Neural cell (in vitro differentiated cells): ENCODE results near the gene ADD1. TPM values are rescaled to one million over a fixed set of nuclear protein-coding genes. Genes with fewer than 3 reads are reported as not detected.

Experiments
- H2AFZ ChIP-seq: fragments of 200-600, 300-800 bp; sonication (generic), shearing (Covaris generic); 2 replicates; pipeline ENCODE4 v1.6.0; 2014; ENCODE audit warnings: low read depth, mild to moderate bottlenecking, antibody characterized with exemption, low read length, moderate library complexity
- H3F3A ChIP-seq: fragments of 200-600 bp; shearing (Covaris generic); 2 replicates; pipeline ENCODE4 v1.6.1; 2016; ENCODE audit warnings: mild to moderate bottlenecking, moderate library complexity, mixed read lengths, antibody characterized with exemption, low read length; ENCODE audit not compliant: insufficient read depth, poor library complexity, severe bottlenecking
- H3K27ac ChIP-seq: fragments of 200-600, 300-800 bp; sonication (generic), shearing (Covaris generic); 2 replicates; pipeline ENCODE4 v1.5.1; 2014; ENCODE audit warnings: mild to moderate bottlenecking, low read length, moderate library complexity
- H3K27me3 ChIP-seq: fragments of 300-800, 200-600 bp; sonication (generic), shearing (Covaris generic); 2 replicates; pipeline ENCODE4 v1.6.0; 2014; ENCODE audit warnings: mild to moderate bottlenecking, low read depth, low read length, moderate library complexity; ENCODE audit not compliant: insufficient read depth
- H3K36me3 ChIP-seq: fragments of 300-800, 200-600 bp; sonication (generic), shearing (Covaris generic); 2 replicates; pipeline ENCODE4 v1.5.1; 2014; ENCODE audit warnings: mild to moderate bottlenecking, antibody characterized with exemption, low read length, moderate library complexity; ENCODE audit not compliant: insufficient read depth
- H3K4me2 ChIP-seq: fragments of 300-800, 200-600 bp; sonication (generic), shearing (Covaris generic); 2 replicates; pipeline ENCODE4 v1.6.0; 2014; ENCODE audit warnings: mild to moderate bottlenecking, low read length
- H3K4me3 ChIP-seq: fragments of 300-800, 200-600 bp; sonication (generic), shearing (Covaris generic); 2 replicates; pipeline ENCODE4 v1.5.1; 2014; ENCODE audit warnings: mild to moderate bottlenecking, low read length, moderate library complexity
- H3K79me2 ChIP-seq: fragments of 200-600 bp; shearing (Covaris generic); replicated peaks from 2 replicates; pipeline ENCODE4 v1.6.0; 2014; ENCODE audit warnings: mild to moderate bottlenecking, low read length, moderate library complexity; ENCODE audit not compliant: insufficient read depth
- H3K9ac ChIP-seq: fragments of 300-800, 200-600 bp; sonication (generic), shearing (Covaris generic); 2 replicates; pipeline ENCODE4 v1.6.1; 2016; ENCODE audit warnings: mild to moderate bottlenecking, low read length, mixed read lengths
- H3K9me2 ChIP-seq: fragments of 200-600 bp; shearing (Covaris generic); 2 replicates; pipeline ENCODE4 v1.6.1; 2016; ENCODE audit warnings: mild to moderate bottlenecking, low read length, mixed read lengths; ENCODE audit not compliant: insufficient read depth
- H3K9me3 ChIP-seq: fragments of 200-600, 300-800 bp; sonication (generic), shearing (Covaris generic); 2 replicates; pipeline ENCODE4 v1.6.1; 2016; ENCODE audit warnings: mild to moderate bottlenecking, mixed run types, low read length, moderate library complexity, mixed read lengths
- H4K20me1 ChIP-seq: fragments of 200-600 bp; shearing (Covaris generic); 2 replicates; pipeline ENCODE4 v1.6.1; 2016; ENCODE audit warnings: mild to moderate bottlenecking, mixed run types; ENCODE audit not compliant: insufficient read depth
- EP300 ChIP-seq: fragments of 450-650 bp; conservative IDR thresholded peaks from 2 replicates; pipeline ENCODE4 v1.6.1; 2014; ENCODE audit warnings: antibody characterized with exemption, mild to moderate bottlenecking, moderate library complexity; ENCODE audit not compliant: poor library complexity, severe bottlenecking
- EZH2 ChIP-seq: fragments of 200-600, 300-800 bp; shearing (Covaris generic), sonication (generic); IDR thresholded peaks from 2 replicates; pipeline ENCODE4 v1.6.1; 2014; ENCODE audit warnings: antibody characterized with exemption, low read length, borderline replicate concordance, mild to moderate bottlenecking; ENCODE audit not compliant: insufficient read depth, poor library complexity, severe bottlenecking
- MXI1 ChIP-seq: fragments of 450-650 bp; conservative IDR thresholded peaks from 2 replicates; pipeline ENCODE4 v1.6.1; 2014; ENCODE audit warnings: antibody characterized with exemption, mild to moderate bottlenecking; ENCODE audit not compliant: poor library complexity, severe bottlenecking
- POLR2AphosphoS5 ChIP-seq: IDR thresholded peaks from 2 replicates; pipeline ENCODE4 v1.6.1; 2012
- RAD21 ChIP-seq: fragments of 450-650 bp; conservative IDR thresholded peaks from 2 replicates; pipeline ENCODE4 v1.6.1; 2014; ENCODE audit warnings: antibody characterized with exemption, mild to moderate bottlenecking, moderate library complexity
- SMC3 ChIP-seq: fragments of 450-650 bp; conservative IDR thresholded peaks from 2 replicates; pipeline ENCODE4 v1.6.1; 2014; ENCODE audit warnings: antibody characterized with exemption, mild to moderate bottlenecking, moderate library complexity; ENCODE audit not compliant: poor library complexity
- TAF1 ChIP-seq: IDR thresholded peaks from 2 replicates; pipeline ENCODE4 v1.6.1; 2012; ENCODE audit warnings: low read depth
- polyA plus RNA-seq: library from polyadenylated mRNA; depleted of rRNA; stranded (reverse); fragments of >200 nt; gene quantifications from 2 replicates; pipeline ENCODE4 v1.2.3, GENCODE V29; 2014
- TF ChIP-seq, protein P1 (sequence below): IDR thresholded peaks from 2 replicates; pipeline ENCODE4 v1.6.1; 2012; ENCODE audit warnings: borderline replicate concordance
- TF ChIP-seq, protein P2 (sequence below): fragments of 450-650 bp; IDR thresholded peaks from 2 replicates; pipeline ENCODE4 v1.5.1; 2014; ENCODE audit warnings: antibody characterized with exemption, mild to moderate bottlenecking, moderate library complexity; ENCODE audit not compliant: poor library complexity, severe bottlenecking

Gene ADD1
- polyA plus RNA-seq, 1 donor from 2014 or later = 190 TPM

DNA sequence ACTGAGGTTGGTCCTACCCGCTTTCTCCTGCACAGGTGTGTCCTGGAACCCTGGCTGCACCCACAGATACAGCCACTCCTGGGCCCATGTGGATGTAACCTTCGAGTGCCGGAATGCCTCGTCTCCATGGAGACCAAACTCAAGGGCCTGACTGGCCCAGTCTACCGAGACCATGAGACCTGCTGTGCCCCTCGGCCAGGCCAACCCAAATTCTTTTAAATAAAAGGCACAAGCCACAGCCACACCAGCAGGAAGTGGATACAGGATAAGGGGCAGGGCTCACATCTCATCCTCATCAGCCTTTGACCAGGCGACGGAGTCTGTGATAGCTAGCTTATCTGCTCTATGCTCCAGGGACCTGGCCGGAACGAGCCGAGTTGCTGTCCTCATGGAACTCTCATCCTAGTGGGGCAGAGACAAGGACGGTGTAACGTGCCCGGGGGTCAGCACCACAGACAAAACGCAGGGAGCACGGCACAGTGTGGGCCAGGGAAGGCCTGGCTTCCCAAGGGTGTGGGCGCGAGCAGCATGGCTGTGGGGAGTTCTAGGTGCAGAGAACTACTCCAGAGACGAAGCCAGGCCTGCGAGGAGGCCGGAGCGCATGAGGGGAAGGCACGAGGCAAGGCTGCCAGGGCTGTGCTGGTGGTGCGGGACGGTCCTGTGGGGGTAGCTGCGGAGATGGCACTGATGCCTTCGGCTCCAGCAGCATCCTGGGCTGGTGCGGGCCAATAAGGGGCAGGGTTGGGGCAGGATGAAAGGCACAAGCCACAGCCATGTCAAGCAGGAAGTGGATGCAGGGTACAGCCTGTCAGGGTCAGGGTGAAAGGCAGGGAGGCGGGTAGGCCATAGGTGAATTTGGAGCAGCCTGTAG, 96.9 kb downstream of the ADD1 start:
- no peak overlapping the region for H2AFZ ChIP-seq

DNA sequence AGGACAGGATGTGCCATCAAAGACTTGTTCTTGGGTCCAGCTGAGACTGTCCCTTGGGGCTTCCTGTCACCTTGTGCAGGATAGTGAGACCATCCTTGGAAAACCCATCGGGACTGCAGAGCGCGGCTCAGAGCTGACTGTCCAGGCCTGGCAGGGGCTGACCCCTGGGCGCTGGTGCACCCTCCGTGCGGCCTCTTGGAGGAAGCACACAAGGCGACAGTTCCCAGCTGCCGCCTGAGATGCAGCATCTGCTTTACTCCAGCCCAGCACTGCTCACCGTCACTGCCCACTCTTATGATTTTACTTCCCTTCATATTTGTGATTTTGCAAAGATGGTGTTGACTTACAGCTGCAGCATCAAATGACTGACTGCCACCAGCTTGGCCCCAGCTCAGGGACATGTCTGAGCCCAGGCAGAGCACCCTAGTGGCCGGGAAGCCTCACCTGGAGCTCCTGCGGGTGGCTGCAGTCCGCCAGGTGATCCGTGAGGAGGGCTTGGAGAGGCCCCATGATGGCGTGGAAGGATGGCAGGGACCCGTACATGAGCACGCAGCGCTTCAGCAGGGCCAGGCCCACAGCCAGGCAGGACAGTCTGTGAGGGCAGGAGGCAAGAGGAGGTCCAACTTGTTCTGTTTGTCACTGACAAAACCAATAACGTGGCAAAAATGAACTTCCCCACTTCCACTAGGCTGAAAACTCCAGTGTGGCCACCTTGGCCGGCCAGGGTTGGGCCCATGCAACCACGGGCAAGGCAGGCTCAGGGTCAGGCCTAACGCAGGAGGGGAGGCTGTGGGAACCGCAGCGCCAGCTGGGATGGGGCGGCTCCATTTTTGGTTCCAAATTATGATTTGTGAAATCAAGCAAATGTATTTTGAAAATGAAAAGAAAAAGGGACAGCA, 97.7 kb downstream of the ADD1 start:
- H3K79me2 ChIP-seq = peaks cover under 1% of the 10 kb centered on the region
- no peak overlapping the region for H3K4me3 ChIP-seq
- no peaks in the 10 kb centered on the region for H4K20me1 ChIP-seq
- H3K4me2 ChIP-seq = no peak overlapping the region
- no peaks in the 10 kb centered on the region for H3K9me3 ChIP-seq
- H3K27ac ChIP-seq = no peak overlapping the region
- no peak overlapping the region for H2AFZ ChIP-seq
- no peaks in the 10 kb centered on the region for H3K9me2 ChIP-seq
- H3K27me3 ChIP-seq = no peaks in the 10 kb centered on the region
- H3F3A ChIP-seq = no peaks in the 10 kb centered on the region
- no peak overlapping the region for H3K9ac ChIP-seq
- no peaks in the 10 kb centered on the region for H3K36me3 ChIP-seq
- TF ChIP-seq TAF1 = no peak
- TF ChIP-seq, protein P1, sequence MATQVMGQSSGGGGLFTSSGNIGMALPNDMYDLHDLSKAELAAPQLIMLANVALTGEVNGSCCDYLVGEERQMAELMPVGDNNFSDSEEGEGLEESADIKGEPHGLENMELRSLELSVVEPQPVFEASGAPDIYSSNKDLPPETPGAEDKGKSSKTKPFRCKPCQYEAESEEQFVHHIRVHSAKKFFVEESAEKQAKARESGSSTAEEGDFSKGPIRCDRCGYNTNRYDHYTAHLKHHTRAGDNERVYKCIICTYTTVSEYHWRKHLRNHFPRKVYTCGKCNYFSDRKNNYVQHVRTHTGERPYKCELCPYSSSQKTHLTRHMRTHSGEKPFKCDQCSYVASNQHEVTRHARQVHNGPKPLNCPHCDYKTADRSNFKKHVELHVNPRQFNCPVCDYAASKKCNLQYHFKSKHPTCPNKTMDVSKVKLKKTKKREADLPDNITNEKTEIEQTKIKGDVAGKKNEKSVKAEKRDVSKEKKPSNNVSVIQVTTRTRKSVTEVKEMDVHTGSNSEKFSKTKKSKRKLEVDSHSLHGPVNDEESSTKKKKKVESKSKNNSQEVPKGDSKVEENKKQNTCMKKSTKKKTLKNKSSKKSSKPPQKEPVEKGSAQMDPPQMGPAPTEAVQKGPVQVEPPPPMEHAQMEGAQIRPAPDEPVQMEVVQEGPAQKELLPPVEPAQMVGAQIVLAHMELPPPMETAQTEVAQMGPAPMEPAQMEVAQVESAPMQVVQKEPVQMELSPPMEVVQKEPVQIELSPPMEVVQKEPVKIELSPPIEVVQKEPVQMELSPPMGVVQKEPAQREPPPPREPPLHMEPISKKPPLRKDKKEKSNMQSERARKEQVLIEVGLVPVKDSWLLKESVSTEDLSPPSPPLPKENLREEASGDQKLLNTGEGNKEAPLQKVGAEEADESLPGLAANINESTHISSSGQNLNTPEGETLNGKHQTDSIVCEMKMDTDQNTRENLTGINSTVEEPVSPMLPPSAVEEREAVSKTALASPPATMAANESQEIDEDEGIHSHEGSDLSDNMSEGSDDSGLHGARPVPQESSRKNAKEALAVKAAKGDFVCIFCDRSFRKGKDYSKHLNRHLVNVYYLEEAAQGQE = no peak
- TF ChIP-seq POLR2AphosphoS5 = no peak
- no peak for TF ChIP-seq EZH2
- TF ChIP-seq MXI1 = no peak
- TF ChIP-seq, protein P2, sequence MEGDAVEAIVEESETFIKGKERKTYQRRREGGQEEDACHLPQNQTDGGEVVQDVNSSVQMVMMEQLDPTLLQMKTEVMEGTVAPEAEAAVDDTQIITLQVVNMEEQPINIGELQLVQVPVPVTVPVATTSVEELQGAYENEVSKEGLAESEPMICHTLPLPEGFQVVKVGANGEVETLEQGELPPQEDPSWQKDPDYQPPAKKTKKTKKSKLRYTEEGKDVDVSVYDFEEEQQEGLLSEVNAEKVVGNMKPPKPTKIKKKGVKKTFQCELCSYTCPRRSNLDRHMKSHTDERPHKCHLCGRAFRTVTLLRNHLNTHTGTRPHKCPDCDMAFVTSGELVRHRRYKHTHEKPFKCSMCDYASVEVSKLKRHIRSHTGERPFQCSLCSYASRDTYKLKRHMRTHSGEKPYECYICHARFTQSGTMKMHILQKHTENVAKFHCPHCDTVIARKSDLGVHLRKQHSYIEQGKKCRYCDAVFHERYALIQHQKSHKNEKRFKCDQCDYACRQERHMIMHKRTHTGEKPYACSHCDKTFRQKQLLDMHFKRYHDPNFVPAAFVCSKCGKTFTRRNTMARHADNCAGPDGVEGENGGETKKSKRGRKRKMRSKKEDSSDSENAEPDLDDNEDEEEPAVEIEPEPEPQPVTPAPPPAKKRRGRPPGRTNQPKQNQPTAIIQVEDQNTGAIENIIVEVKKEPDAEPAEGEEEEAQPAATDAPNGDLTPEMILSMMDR = no peak

More for the DNA sequence above, 96.9 kb downstream of the ADD1 start:
- H3K27me3 ChIP-seq = no peaks in the 10 kb centered on the region
- no peak for TF ChIP-seq POLR2AphosphoS5
- TF ChIP-seq EP300 = no peak
- TF ChIP-seq, protein P1 = no peak
- TF ChIP-seq TAF1 = no peak
- TF ChIP-seq, protein P2 = no peak
- no peak for TF ChIP-seq SMC3
- TF ChIP-seq RAD21 = no peak
- TF ChIP-seq MXI1 = no peak
- TF ChIP-seq EZH2 = no peak
- H4K20me1 ChIP-seq = no peaks in the 10 kb centered on the region
- no peak overlapping the region for H3K27ac ChIP-seq
- no peak overlapping the region for H3K4me2 ChIP-seq
- H3K9me3 ChIP-seq = no peaks in the 10 kb centered on the region
- no peaks in the 10 kb centered on the region for H3F3A ChIP-seq
- no peaks in the 10 kb centered on the region for H3K9me2 ChIP-seq
- no peak overlapping the region for H3K9ac ChIP-seq
- H3K36me3 ChIP-seq = no peaks in the 10 kb centered on the region
- no peak overlapping the region for H3K4me3 ChIP-seq
- H3K79me2 ChIP-seq = peaks cover 9% of the 10 kb centered on the region
